Endothelial cell of umbilical vein (primary cell): ENCODE results near the gene SELPLG.

Source experiments
- EZH2 ChIP-seq: IDR thresholded peaks from 2 replicates; pipeline ENCODE4 v1.6.1; 2012; ENCODE audit warnings: borderline replicate concordance, low read depth, mild to moderate bottlenecking, moderate library complexity, low read length, inconsistent platforms; ENCODE audit not compliant: severe bottlenecking
- FOS ChIP-seq: IDR thresholded peaks from 2 replicates; pipeline ENCODE4 v1.6.1; 2011; ENCODE audit warnings: mild to moderate bottlenecking, low read length, moderate library complexity, borderline replicate concordance; ENCODE audit not compliant: insufficient read depth
- POLR2A ChIP-seq: IDR thresholded peaks from 2 replicates; pipeline ENCODE4 v1.6.1; 2012; ENCODE audit warnings: low read depth, mild to moderate bottlenecking, control low read depth, low read length
- TF ChIP-seq, protein P1 (sequence below), 2 donors: IDR thresholded peaks; 1 replicate in 1 of 2; 2 replicates in 1 of 2; pipeline ENCODE4 v1.5.1; 2011; ENCODE audit warnings: low read length in 2 of 2, mild to moderate bottlenecking in 2 of 2, moderate library complexity in 2 of 2, control low read depth in 1 of 2, inconsistent platforms in 1 of 2, low read depth in 1 of 2; ENCODE audit not compliant: insufficient read depth in 1 of 2; ENCODE audit errors: extremely low read depth in 1 of 2

DNA sequence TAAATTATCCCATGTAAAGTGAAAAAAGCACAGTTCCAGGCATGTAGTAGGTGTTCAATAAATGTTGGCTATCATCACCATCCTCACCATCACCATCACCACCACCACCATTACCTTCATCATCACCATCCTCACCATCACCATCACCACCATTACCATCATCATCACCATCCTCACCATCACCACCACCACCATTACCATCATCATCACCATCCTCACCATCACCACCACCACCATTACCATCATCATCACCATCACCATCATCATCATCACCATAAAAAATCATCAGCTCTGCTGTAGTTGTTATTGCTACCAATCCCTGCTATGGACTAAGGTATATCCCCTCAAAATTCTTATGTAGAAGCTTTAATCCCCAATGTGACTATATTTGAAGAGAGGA is 56.2 kb downstream of the SELPLG start:
- TF ChIP-seq, protein P1, sequence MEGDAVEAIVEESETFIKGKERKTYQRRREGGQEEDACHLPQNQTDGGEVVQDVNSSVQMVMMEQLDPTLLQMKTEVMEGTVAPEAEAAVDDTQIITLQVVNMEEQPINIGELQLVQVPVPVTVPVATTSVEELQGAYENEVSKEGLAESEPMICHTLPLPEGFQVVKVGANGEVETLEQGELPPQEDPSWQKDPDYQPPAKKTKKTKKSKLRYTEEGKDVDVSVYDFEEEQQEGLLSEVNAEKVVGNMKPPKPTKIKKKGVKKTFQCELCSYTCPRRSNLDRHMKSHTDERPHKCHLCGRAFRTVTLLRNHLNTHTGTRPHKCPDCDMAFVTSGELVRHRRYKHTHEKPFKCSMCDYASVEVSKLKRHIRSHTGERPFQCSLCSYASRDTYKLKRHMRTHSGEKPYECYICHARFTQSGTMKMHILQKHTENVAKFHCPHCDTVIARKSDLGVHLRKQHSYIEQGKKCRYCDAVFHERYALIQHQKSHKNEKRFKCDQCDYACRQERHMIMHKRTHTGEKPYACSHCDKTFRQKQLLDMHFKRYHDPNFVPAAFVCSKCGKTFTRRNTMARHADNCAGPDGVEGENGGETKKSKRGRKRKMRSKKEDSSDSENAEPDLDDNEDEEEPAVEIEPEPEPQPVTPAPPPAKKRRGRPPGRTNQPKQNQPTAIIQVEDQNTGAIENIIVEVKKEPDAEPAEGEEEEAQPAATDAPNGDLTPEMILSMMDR (IDR thresholded peaks at IDR 0.05; ENCODE audit: extremely low read depth in 1 of 2, insufficient read depth in 1 of 2, low read depth in 1 of 2, low read length in 2 of 2), result no peak
- TF ChIP-seq EZH2 (no peak), FOS (no peak), POLR2A (no peak)
